Lower leg skin (tissue), 4 donors: ENCODE results near the gene ADGRV1. TPM values are rescaled to one million over a fixed set of nuclear protein-coding genes. Genes with fewer than 3 reads are reported as not detected.

ENCODE experiments used
- DNase-seq, 2 donors: peaks; one replicate each; pipeline ENCODE4 v3.0.0-alpha.2; 2019; ENCODE audit warnings: low spot score in 2 of 2
- H3K4me3 ChIP-seq: fragments of 200-600 bp; sonication (generic); 2 replicates; pipeline ENCODE4 v1.5.1; 2017; ENCODE audit warnings: mild to moderate bottlenecking, low read depth; ENCODE audit not compliant: poor library complexity, severe bottlenecking
- POLR2A ChIP-seq, 2 donors: fragments of 450-650 bp; IDR thresholded peaks; one replicate each; pipeline ENCODE4 v1.6.1; 2016 to 2017; ENCODE audit warnings: antibody characterized with exemption in 2 of 2, mild to moderate bottlenecking in 1 of 2, moderate library complexity in 1 of 2
- WGBS, 2 donors: methylation state at CpG; one replicate each; pipeline ENCODE4 v1.1.5; 2018; 5-methylcytosine and 5-hydroxymethylcytosine counted together
- intact Hi-C: fragments of 100-400 bp; cut with DNase I; formaldehyde crosslinking; loops from one replicate; pipeline ENCODE4 v1.15.0; 2023; ENCODE audit warnings: low total_unique reads
- total RNA-seq, 4 donors: library from RNA; depleted of rRNA; stranded (reverse); fragments of >200 nt; gene quantifications; one replicate each; pipeline ENCODE4 v1.1.0, GENCODE V29; 2016
- TF ChIP-seq, protein P1 (sequence below), 3 donors: fragments of 450-650 bp; IDR thresholded peaks; one replicate each; pipeline ENCODE4 v1.5.1; 2016; ENCODE audit warnings: antibody characterized with exemption in 3 of 3, mild to moderate bottlenecking in 3 of 3, moderate library complexity in 2 of 3

The ADGRV1 gene, protein sequence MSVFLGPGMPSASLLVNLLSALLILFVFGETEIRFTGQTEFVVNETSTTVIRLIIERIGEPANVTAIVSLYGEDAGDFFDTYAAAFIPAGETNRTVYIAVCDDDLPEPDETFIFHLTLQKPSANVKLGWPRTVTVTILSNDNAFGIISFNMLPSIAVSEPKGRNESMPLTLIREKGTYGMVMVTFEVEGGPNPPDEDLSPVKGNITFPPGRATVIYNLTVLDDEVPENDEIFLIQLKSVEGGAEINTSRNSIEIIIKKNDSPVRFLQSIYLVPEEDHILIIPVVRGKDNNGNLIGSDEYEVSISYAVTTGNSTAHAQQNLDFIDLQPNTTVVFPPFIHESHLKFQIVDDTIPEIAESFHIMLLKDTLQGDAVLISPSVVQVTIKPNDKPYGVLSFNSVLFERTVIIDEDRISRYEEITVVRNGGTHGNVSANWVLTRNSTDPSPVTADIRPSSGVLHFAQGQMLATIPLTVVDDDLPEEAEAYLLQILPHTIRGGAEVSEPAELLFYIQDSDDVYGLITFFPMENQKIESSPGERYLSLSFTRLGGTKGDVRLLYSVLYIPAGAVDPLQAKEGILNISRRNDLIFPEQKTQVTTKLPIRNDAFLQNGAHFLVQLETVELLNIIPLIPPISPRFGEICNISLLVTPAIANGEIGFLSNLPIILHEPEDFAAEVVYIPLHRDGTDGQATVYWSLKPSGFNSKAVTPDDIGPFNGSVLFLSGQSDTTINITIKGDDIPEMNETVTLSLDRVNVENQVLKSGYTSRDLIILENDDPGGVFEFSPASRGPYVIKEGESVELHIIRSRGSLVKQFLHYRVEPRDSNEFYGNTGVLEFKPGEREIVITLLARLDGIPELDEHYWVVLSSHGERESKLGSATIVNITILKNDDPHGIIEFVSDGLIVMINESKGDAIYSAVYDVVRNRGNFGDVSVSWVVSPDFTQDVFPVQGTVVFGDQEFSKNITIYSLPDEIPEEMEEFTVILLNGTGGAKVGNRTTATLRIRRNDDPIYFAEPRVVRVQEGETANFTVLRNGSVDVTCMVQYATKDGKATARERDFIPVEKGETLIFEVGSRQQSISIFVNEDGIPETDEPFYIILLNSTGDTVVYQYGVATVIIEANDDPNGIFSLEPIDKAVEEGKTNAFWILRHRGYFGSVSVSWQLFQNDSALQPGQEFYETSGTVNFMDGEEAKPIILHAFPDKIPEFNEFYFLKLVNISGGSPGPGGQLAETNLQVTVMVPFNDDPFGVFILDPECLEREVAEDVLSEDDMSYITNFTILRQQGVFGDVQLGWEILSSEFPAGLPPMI (N-terminal part only)
- total RNA-seq, result 1 to 10 TPM; 1.2 to 4.0 (median 2.7) TPM

DNA sequence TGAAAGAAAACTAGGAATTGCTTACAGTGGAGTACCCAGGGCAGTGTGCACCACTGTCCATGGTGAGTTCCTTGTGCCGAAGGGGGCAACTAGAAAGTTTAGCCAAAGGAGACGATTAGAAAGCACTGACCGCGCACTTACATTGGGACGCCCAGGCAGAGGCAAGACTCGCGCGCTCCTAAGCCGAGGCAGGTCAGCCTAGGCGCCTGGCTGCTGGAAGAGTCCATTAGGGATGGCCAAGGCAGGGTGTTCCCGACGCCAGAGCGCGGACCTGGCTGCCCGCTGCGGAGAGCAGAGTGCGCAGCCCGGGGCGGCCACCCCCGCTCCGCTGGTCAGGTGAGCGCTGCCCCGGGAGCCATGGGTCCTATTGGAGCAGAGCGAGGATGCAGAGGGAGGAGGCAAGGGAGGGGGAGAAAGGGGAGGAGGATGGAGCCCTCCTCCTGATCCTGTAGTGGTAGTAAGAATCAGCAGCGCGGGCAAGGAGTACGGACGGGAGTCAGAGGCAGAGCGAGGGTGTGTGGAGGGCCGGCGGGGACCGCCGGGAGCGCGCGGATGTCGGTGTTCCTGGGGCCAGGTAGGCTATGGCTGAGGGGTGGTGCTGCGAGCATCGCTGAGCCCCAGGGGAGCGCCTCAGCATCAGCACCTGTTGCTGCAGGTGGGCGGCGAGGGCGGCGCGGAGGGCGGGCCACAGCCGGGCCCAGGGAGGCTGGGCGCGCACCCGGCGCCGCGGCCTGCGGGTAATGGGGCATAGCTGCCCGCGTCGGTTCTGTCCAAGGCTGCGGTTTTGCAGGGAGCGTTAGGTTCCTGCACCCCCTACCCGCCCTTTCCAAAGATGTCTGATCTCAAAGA lies at the start of gene ADGRV1:
ADGRV1 (plus strand) TSS at position 454 of the 849 bp plus-strand sequence; CDS start at position 553, 99 bp downstream.
- no peak for DNase-seq
- intact Hi-C loops, result no loop called here
- TF ChIP-seq, protein P1, sequence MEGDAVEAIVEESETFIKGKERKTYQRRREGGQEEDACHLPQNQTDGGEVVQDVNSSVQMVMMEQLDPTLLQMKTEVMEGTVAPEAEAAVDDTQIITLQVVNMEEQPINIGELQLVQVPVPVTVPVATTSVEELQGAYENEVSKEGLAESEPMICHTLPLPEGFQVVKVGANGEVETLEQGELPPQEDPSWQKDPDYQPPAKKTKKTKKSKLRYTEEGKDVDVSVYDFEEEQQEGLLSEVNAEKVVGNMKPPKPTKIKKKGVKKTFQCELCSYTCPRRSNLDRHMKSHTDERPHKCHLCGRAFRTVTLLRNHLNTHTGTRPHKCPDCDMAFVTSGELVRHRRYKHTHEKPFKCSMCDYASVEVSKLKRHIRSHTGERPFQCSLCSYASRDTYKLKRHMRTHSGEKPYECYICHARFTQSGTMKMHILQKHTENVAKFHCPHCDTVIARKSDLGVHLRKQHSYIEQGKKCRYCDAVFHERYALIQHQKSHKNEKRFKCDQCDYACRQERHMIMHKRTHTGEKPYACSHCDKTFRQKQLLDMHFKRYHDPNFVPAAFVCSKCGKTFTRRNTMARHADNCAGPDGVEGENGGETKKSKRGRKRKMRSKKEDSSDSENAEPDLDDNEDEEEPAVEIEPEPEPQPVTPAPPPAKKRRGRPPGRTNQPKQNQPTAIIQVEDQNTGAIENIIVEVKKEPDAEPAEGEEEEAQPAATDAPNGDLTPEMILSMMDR (IDR thresholded peaks at IDR 0.05), result no peak
- H3K4me3 ChIP-seq, result no peak within 1 kb of the TSS
- 1 to 3% methylated on average over 57 to 59 of the region's 60 CpGs for WGBS, 2 donors

DNA sequence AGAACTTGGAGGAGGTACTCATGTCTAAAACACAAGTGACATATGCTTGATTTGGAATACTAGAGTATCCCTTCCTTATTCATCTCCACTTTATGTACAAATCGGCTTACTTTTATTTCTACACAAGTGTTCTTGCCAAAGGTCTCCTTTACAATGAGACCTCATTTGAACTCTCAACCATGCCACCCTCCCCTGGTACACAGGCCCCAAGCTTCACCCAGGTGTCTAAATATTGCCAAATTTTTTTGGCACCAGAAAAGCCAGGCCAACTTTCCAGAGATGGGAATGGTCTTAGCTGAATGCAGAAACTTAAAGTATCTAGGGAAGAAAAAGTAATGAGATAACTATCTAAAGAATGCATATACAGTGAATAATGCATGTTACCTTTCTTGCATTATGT lies 48.2 kb upstream of the ADGRV1 start:
- WGBS, 2 donors, result 95 to 96% methylated on average over 1 of the region's 1 CpG
- TF ChIP-seq POLR2A (IDR thresholded peaks at IDR 0.05), result no peak
- TF ChIP-seq, protein P1 (IDR thresholded peaks at IDR 0.05), result no peak

DNA sequence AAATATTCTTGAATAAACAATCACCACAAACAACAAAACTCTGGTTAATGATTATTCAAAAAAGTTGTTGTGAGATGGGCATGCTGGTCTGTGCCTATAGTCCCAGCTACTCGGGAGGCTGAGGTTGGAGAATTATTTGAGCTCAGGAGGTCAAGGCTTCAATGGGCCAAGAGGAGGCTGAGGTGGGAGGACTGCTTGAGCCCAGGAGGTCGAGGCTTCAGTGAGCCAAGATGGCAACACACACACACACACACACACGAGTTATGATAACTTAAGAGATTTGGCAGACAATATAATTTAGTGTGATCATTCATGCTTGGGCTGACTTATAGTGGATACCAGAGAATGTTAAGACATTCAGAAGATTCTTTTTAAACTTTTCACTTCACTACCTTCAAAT lies 44.1 kb upstream of the ADGRV1 start:
- WGBS, 2 donors, result 85 to 89% methylated on average over 3 of the region's 3 CpGs
- DNase-seq, result no peak
- TF ChIP-seq POLR2A (IDR thresholded peaks at IDR 0.05), result no peak
- TF ChIP-seq, protein P1 (IDR thresholded peaks at IDR 0.05), result no peak
- H3K4me3 ChIP-seq, result no peak overlapping the region
- intact Hi-C loops, result no loop called here

More for the DNA sequence above, 48.2 kb upstream of the ADGRV1 start:
- H3K4me3 ChIP-seq, result no peak overlapping the region
- intact Hi-C loops, result no loop called here
- no peak for DNase-seq

DNA sequence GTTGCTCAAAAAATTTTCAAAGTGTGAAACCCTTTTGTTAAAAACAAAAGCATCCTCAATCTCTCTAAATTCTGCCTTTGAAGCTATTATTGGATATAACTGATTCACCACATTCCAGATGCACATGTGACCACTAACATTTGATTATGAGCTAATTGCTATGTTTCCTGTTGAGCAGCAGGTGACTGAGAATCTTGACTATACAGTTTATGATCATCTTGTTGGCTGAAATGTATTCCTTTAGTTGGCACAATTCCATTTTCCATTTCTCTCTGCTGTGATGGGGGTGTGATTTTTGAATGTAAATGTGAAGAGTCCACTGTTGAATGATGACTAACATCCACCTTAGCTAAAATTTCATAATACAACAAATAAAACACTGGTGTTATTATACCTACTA lies 39.9 kb upstream of the ADGRV1 start:
- TF ChIP-seq, protein P1 (IDR thresholded peaks at IDR 0.05), result no peak
- no peak for TF ChIP-seq POLR2A (IDR thresholded peaks at IDR 0.05)
- intact Hi-C loops, result no loop called here
- DNase-seq, result no peak
- H3K4me3 ChIP-seq, result no peak overlapping the region

DNA sequence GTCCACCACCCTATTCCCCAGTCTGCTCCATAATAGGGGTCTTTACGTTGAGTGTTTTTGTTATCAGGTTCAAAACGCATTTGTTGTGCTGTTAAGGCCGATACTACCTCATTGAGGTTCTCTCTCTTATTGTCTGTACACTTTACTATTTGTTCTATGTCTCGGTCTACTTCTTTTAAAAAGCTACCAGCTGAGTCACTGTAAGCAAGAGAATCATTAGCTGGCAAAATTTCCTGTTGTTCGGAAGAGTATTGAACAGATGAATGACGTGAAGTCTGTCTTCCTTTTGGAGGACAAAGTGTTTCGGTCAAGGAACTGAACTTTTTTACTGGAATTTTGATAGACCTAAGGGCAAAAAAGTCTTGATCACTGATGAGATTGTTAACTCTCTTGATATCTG lies 39.5 kb upstream of the ADGRV1 start:
- H3K4me3 ChIP-seq, result no peak overlapping the region
- TF ChIP-seq POLR2A (IDR thresholded peaks at IDR 0.05), result no peak
- TF ChIP-seq, protein P1 (IDR thresholded peaks at IDR 0.05), result no peak
- DNase-seq, result no peak
- intact Hi-C loops, result no loop called here
- 96% methylated on average over 7 of the region's 7 CpGs for WGBS, 2 donors
